ENCODE results near the gene WDR45B. TPM values are rescaled to one million over a fixed set of nuclear protein-coding genes. Genes with fewer than 3 reads are reported as not detected.

Gene WDR45B
- total RNA-seq, 1 experiment from 2014 or later = 110 TPM

- Histone ChIP-seq H3K27me3 (ENCODE audit: insufficient read depth, low read length) (peaks cover 15% of the 10 kb centered on the region; the same call in 1 of the 2 replicates), H3K56ac (ENCODE audit: insufficient read length, low read depth, low read length) (no peak overlapping the region), H3K18ac (ENCODE audit: insufficient read length, low read depth, low read length) (no peak overlapping the region), H2BK5ac (ENCODE audit: insufficient read length, low read length) (no peak overlapping the region), H4K8ac (replicated peaks; ENCODE audit: insufficient read length, low read depth, low read length) (no peak overlapping the region), H2AFZ (ENCODE audit: low read length) (no peak overlapping the region), H2BK20ac (ENCODE audit: low read depth, low read length, poor library complexity, severe bottlenecking) (no peak overlapping the region), H3K9me3 (ENCODE audit: control insufficient read depth, low read depth, low read length) (no peaks in the 10 kb centered on the region), H3T11ph (ENCODE audit: low read length) (no peak overlapping the region), H2AK5ac (ENCODE audit: insufficient read length, low read length) (no peak overlapping the region), H3K79me2 (ENCODE audit: insufficient read depth, low read length) (no peaks in the 10 kb centered on the region), H3K23me2 (ENCODE audit: insufficient read length, low read depth, low read length, poor library complexity, severe bottlenecking) (peaks cover 7% of the 10 kb centered on the region), H4K5ac (ENCODE audit: insufficient read length, low read depth, low read length) (no peak overlapping the region), H4K20me1 (ENCODE audit: control insufficient read depth, insufficient read depth, insufficient read length) (no peaks in the 10 kb centered on the region), H2BK120ac (ENCODE audit: low read depth, low read length, poor library complexity, severe bottlenecking) (no peak overlapping the region), H2BK12ac (ENCODE audit: insufficient read length, low read depth, low read length) (no peak overlapping the region), H3K27ac (ENCODE audit: insufficient read length, low read depth, low read length) (no peak overlapping the region), H3K23ac (ENCODE audit: insufficient read length, low read depth, low read length) (no peak overlapping the region), H3K9ac (ENCODE audit: extremely low read depth, insufficient read length, low read length) (no peak overlapping the region), H3K79me1 (ENCODE audit: insufficient read depth, low read depth, low read length, poor library complexity, severe bottlenecking) (no peaks in the 10 kb centered on the region), H3K4me1 (ENCODE audit: insufficient read depth, low read length) (no peaks in the 10 kb centered on the region), H3K14ac (ENCODE audit: insufficient read depth, low read length) (no peak overlapping the region; the same call in 1 of the 2 replicates), H3K4ac (ENCODE audit: low read depth, low read length) (no peak overlapping the region), H3K4me2 (ENCODE audit: insufficient read depth, insufficient read length, low read length) (peak overlapping the region; percentile 26), H2BK15ac (ENCODE audit: low read depth, low read length) (no peak overlapping the region), H4K91ac (ENCODE audit: insufficient read length, low read depth, low read length) (no peak overlapping the region)
- WGBS (ENCODE audit: extremely low coverage, insufficient read length, low lambda C conversion rate) = no CpG with 5 or more reads among the region's 48 CpGs
- Mint-ChIP-seq H3K4me1 (peaks cover 2 to 6% of the 10 kb centered on the region in 2 experiments; a peak in 2 of 4 replicates), H3K27me3 (ENCODE audit: low read depth) (peaks cover 56% of the 10 kb centered on the region), H3K4me3 (peak overlapping the region; percentile 55 to 70), H3K36me3 (ENCODE audit: insufficient read depth in 1 of 3, low read depth in 3 of 3) (peaks cover 0 to 8% (median 7%) of the 10 kb centered on the region in 3 experiments; a peak in 5 of 7 replicates), H3K9me3 (peaks cover 13% of the 10 kb centered on the region in 2 experiments; a peak in 4 of 5 replicates), H3K27ac (no peak overlapping the region)
- DNase-seq = peak; percentile 54
- TF ChIP-seq CTCF (conservative IDR thresholded peaks at IDR 0.05) = no peak
Measured at GRCh38 chr17:82696916-82697807, 48.9 kb upstream of the WDR45B start.
